ENCODE measurements around the gene TSPAN10.

GRCh38 chr17:81676906-81677305 lies 39.9 kb downstream of the TSPAN10 start:
- no peak for TF ChIP-seq CTCF (IDR thresholded peaks at IDR 0.05)
- TF ChIP-seq POLR2A (IDR thresholded peaks at IDR 0.05) = no peak
